Neural progenitor cell (in vitro differentiated cells): ENCODE results near the gene PLCL1. TPM values are rescaled to one million over a fixed set of nuclear protein-coding genes. Genes with fewer than 3 reads are reported as not detected.
A peak's percentile ranks its signal among the peaks of the same experiment; 100 is the strongest.

Experiments used
- DNase-seq: peaks from one replicate; pipeline ENCODE4 v3.0.0-alpha.2; 2016; ENCODE audit warnings: low spot score
- H2AFZ ChIP-seq: fragments of 200-600 bp; sonication (generic); replicated peaks from 2 replicates; pipeline ENCODE4 v1.6.1; 2016; ENCODE audit warnings: antibody characterized with exemption
- H3F3A ChIP-seq: fragments of 200-600 bp; sonication (generic); 2 replicates; pipeline ENCODE4 v1.6.1; 2016; ENCODE audit warnings: antibody characterized with exemption, low read depth
- H3K27ac ChIP-seq: fragments of 200-600 bp; sonication (generic); 2 replicates; pipeline ENCODE4 v1.5.1; 2016; ENCODE audit warnings: mild to moderate bottlenecking
- H3K27me3 ChIP-seq: fragments of 200-600 bp; sonication (generic); 2 replicates; pipeline ENCODE4 v1.6.1; 2016; ENCODE audit warnings: mild to moderate bottlenecking, moderate library complexity
- H3K36me3 ChIP-seq: fragments of 200-600 bp; sonication (generic); 2 replicates; pipeline ENCODE4 v1.5.1; 2016
- H3K4me1 ChIP-seq: fragments of 200-600 bp; sonication (generic); 2 replicates; pipeline ENCODE4 v1.6.1; 2016; ENCODE audit warnings: mixed run types
- H3K4me2 ChIP-seq: fragments of 200-600 bp; sonication (generic); 2 replicates; pipeline ENCODE4 v1.6.1; 2016
- H3K4me3 ChIP-seq: fragments of 200-600 bp; sonication (generic); 2 replicates; pipeline ENCODE4 v1.5.1; 2016
- H3K79me2 ChIP-seq: fragments of 200-600 bp; sonication (generic); 2 replicates; pipeline ENCODE4 v1.6.1; 2016; ENCODE audit warnings: low read depth
- H3K9ac ChIP-seq: fragments of 200-600 bp; sonication (generic); 2 replicates; pipeline ENCODE4 v1.6.1; 2016
- H3K9me3 ChIP-seq: fragments of 200-600 bp; sonication (generic); 2 replicates; pipeline ENCODE4 v1.5.1; 2016; ENCODE audit warnings: low read depth
- H4K20me1 ChIP-seq: fragments of 200-600 bp; sonication (generic); 2 replicates; pipeline ENCODE4 v1.6.1; 2016; ENCODE audit warnings: low read depth
- H3K27ac Mint-ChIP-seq: 3 replicates; pipeline ENCODE4 v1.8.0; 2021; ENCODE audit warnings: mixed read lengths
- H3K27me3 Mint-ChIP-seq: 2 replicates; pipeline ENCODE4 v1.8.0; 2022; ENCODE audit warnings: low read depth, mild to moderate bottlenecking, inconsistent platforms, moderate library complexity, mixed read lengths; ENCODE audit not compliant: insufficient read depth
- H3K36me3 Mint-ChIP-seq: 3 replicates; pipeline ENCODE4 v1.8.0; 2021; ENCODE audit warnings: mixed read lengths
- H3K4me1 Mint-ChIP-seq: 3 replicates; pipeline ENCODE4 v1.8.0; 2021; ENCODE audit warnings: mixed read lengths
- H3K4me3 Mint-ChIP-seq: 3 replicates; pipeline ENCODE4 v1.8.0; 2021; ENCODE audit warnings: mild to moderate bottlenecking, moderate library complexity, mixed read lengths
- H3K9me3 Mint-ChIP-seq: 3 replicates; pipeline ENCODE4 v1.8.0; 2020; ENCODE audit warnings: mixed read lengths
- EZH2 ChIP-seq: fragments of 200-600 bp; sonication (generic); IDR thresholded peaks from 2 replicates; pipeline ENCODE4 v1.6.1; 2017; ENCODE audit warnings: antibody characterized with exemption, mild to moderate bottlenecking, moderate library complexity
- EZH2phosphoT487 ChIP-seq: fragments of 200-600 bp; sonication (generic); IDR thresholded peaks from 2 replicates; pipeline ENCODE4 v1.6.1; 2017; ENCODE audit warnings: antibody characterized with exemption
- total RNA-seq: library from RNA; depleted of rRNA; stranded (reverse); fragments of >200 nt; gene quantifications from 2 replicates; pipeline ENCODE4 v1.2.3, GENCODE V29; 2015; ENCODE audit warnings: low replicate concordance
- TF ChIP-seq, protein P1 (sequence below): fragments of 200-600 bp; sonication (generic); IDR thresholded peaks from 2 replicates; pipeline ENCODE4 v1.5.1; 2017; ENCODE audit warnings: antibody characterized with exemption, mild to moderate bottlenecking

Gene PLCL1
- total RNA-seq, 1 donor from 2014 or later = 0.41 TPM

DNA sequence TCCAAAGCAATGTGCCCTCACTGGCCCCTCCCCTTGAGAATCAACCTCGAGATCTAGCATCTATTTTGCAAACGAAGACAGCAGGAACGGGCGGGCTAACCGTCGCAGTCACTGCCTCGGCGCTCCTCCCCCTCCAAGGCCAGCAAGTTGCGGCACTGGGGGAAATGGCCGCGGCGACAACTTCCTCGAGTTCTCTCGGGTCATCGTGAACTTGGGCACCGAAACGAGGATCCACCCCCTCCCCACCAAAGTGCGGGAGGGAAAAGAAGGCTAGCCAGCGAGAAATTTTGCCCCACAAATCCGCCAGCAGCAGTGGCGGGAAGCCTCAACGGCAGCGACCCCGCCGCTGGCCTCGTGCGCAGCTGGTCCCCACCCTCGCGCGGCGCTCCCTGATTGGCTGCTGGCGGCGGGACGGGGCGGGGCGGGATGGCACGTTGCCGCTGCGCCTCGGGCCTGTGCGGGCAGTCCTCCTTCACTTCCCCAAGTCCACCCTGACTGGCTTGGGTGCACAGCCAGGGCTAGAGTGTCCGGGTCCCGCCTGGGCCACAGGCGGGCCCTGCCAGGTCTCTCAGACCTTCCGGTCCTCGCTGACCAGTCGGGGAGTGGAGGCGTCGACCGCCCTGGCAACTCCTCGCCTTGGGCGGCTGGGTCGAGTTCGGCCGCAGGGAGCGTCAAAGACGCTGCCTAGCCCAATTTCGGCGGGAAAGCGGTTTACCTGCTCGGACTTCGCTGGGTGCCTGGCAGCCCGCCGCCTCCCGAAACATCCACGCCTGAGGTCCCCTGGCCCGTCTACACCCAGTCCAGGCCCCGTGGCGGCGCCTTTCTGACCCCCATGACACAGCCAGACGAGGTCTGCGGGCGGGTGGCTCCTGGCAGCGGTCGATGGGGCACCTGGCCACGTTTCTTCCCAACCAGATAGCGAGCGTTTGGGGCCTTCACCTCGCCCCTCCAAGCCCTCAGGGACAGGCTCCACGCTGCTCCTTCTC, 19.1 kb upstream of the PLCL1 start, which contains the start of gene BOLL:
Gene BOLL (minus strand): TSS at position 364 of the 986 bp plus-strand sequence. CDS start 3,469 bp downstream, outside the sequence.
- Mint-ChIP-seq H3K4me1 (no peaks in the 10 kb centered on the region), H3K4me3 (no peak within 1 kb of the TSS), H3K27ac (no peak within 1 kb of the TSS), H3K9me3 (no peaks in the 10 kb centered on the region), H3K36me3 (no peaks in the 10 kb centered on the region), H3K27me3 (peaks cover 8% of the 10 kb centered on the region)
- H3K36me3 ChIP-seq = no peaks in the 10 kb centered on the region
- H2AFZ ChIP-seq = peak within 1 kb of the TSS; percentile 97
- TF ChIP-seq, protein P1, sequence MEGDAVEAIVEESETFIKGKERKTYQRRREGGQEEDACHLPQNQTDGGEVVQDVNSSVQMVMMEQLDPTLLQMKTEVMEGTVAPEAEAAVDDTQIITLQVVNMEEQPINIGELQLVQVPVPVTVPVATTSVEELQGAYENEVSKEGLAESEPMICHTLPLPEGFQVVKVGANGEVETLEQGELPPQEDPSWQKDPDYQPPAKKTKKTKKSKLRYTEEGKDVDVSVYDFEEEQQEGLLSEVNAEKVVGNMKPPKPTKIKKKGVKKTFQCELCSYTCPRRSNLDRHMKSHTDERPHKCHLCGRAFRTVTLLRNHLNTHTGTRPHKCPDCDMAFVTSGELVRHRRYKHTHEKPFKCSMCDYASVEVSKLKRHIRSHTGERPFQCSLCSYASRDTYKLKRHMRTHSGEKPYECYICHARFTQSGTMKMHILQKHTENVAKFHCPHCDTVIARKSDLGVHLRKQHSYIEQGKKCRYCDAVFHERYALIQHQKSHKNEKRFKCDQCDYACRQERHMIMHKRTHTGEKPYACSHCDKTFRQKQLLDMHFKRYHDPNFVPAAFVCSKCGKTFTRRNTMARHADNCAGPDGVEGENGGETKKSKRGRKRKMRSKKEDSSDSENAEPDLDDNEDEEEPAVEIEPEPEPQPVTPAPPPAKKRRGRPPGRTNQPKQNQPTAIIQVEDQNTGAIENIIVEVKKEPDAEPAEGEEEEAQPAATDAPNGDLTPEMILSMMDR = no peak
- no peak for TF ChIP-seq EZH2phosphoT487
- no peak for TF ChIP-seq EZH2
- H3K27me3 ChIP-seq = peaks cover 52% of the 10 kb centered on the region
- peak within 1 kb of the TSS; percentile 81 for H3K4me2 ChIP-seq
- no peak within 1 kb of the TSS for H3K27ac ChIP-seq
- no peak for DNase-seq
- no peaks in the 10 kb centered on the region for H3K79me2 ChIP-seq
- H3K9me3 ChIP-seq = no peaks in the 10 kb centered on the region
- no peak within 1 kb of the TSS for H3K9ac ChIP-seq
- no peaks in the 10 kb centered on the region for H4K20me1 ChIP-seq
- peak within 1 kb of the TSS; percentile 63 for H3K4me3 ChIP-seq
- H3K4me1 ChIP-seq = no peaks in the 10 kb centered on the region
- H3F3A ChIP-seq = no peaks in the 10 kb centered on the region

DNA sequence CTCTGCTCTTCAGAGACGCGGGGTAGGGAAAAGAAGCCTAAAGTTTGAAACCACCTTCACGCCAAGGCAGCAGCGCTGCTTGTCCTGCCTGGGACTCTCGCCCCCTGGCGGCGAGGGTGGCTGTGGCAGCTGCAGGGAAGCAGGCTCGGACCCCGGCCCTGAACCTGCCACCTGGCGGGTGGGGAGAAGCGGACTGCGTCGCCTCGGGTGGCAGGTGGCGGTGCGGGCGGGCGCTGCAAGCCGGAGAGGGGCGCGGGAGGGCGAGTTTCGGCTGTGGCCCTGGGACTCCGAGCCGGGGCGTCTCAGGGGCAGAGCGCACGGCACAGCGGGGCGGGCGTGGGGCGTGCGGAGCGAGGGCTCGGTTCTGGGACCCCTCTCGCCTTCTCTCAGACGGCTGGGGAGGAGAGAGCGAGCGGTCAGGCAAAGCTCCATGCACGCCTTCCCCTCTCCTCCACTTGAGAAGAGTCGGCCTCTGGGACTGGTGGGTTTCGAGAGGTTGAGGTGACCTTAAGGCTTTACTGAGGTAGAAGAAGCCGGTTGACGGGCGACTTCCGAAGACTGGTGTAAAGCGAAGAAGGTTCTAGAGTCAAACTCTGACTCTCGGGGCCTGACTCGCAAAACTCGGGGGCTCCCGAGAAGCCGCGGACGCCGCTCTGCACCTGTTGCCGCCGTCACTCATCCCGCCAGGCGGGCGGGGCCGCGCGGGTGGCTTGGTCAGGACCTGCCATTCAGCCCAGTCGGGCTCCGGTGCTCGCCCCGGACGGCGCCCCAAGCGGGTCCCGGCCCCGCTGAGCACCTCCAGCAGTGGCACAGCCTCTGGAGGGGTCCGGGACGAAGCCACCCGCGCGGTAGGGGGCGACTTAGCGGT, 18.1 kb upstream of the PLCL1 start:
- peak overlapping the region; percentile 27 for H3K4me3 Mint-ChIP-seq
- Histone ChIP-seq H3K9ac (no peak overlapping the region), H3K27me3 (peaks cover 47% of the 10 kb centered on the region), H3F3A (no peaks in the 10 kb centered on the region), H3K9me3 (no peaks in the 10 kb centered on the region), H3K27ac (no peak overlapping the region), H3K4me3 (peak overlapping the region; percentile 63), H3K4me2 (peak overlapping the region; percentile 81), H2AFZ (peak overlapping the region; percentile 97), H4K20me1 (no peaks in the 10 kb centered on the region), H3K4me1 (no peaks in the 10 kb centered on the region), H3K79me2 (no peaks in the 10 kb centered on the region), H3K36me3 (no peaks in the 10 kb centered on the region)
- DNase-seq = peak; percentile 76
- TF ChIP-seq, protein P1 = peak; percentile 73
- peak; percentile 76 for TF ChIP-seq EZH2
- TF ChIP-seq EZH2phosphoT487 = peak; percentile 63
- H3K27me3 Mint-ChIP-seq = peaks cover 8% of the 10 kb centered on the region
- H3K9me3 Mint-ChIP-seq = no peaks in the 10 kb centered on the region
- no peaks in the 10 kb centered on the region for H3K4me1 Mint-ChIP-seq
- no peak overlapping the region for H3K27ac Mint-ChIP-seq
- no peaks in the 10 kb centered on the region for H3K36me3 Mint-ChIP-seq

- Histone ChIP-seq H4K20me1 (no peaks in the 10 kb centered on the region), H3K79me2 (no peaks in the 10 kb centered on the region), H3K27me3 (peaks cover 21% of the 10 kb centered on the region), H3F3A (no peaks in the 10 kb centered on the region), H3K4me1 (no peaks in the 10 kb centered on the region), H2AFZ (no peak overlapping the region), H3K27ac (no peak overlapping the region), H3K9ac (no peak overlapping the region), H3K4me3 (no peak overlapping the region), H3K36me3 (no peaks in the 10 kb centered on the region), H3K9me3 (no peaks in the 10 kb centered on the region), H3K4me2 (no peak overlapping the region)
- Mint-ChIP-seq H3K4me3 (no peak overlapping the region), H3K27me3 (no peaks in the 10 kb centered on the region), H3K9me3 (peaks cover 7% of the 10 kb centered on the region), H3K36me3 (no peaks in the 10 kb centered on the region), H3K27ac (no peak overlapping the region), H3K4me1 (no peaks in the 10 kb centered on the region)
- no peak for DNase-seq
- no peak for TF ChIP-seq EZH2
- TF ChIP-seq, protein P1 = no peak
- no peak for TF ChIP-seq EZH2phosphoT487
These were observed 10.9 kb upstream of the PLCL1 start for GRCh38 chr2:197793456-197793855.
